HG03432 (cell line): ENCODE measurements around the gene MCM3AP.
"Not testable (repeated sequence)": the region's sequence is repeated elsewhere in the genome, so short reads cannot be mapped to it uniquely, and the experiment has no call there.

Experiments
- ATAC-seq: cut with Tn5 transposase; IDR thresholded peaks from one replicate; pipeline ENCODE4 v1.9.1; 2021; ENCODE audit warnings: mild to moderate bottlenecking, moderate library complexity; ENCODE audit not compliant: unreplicated experiment

The MCM3AP gene

DNA sequence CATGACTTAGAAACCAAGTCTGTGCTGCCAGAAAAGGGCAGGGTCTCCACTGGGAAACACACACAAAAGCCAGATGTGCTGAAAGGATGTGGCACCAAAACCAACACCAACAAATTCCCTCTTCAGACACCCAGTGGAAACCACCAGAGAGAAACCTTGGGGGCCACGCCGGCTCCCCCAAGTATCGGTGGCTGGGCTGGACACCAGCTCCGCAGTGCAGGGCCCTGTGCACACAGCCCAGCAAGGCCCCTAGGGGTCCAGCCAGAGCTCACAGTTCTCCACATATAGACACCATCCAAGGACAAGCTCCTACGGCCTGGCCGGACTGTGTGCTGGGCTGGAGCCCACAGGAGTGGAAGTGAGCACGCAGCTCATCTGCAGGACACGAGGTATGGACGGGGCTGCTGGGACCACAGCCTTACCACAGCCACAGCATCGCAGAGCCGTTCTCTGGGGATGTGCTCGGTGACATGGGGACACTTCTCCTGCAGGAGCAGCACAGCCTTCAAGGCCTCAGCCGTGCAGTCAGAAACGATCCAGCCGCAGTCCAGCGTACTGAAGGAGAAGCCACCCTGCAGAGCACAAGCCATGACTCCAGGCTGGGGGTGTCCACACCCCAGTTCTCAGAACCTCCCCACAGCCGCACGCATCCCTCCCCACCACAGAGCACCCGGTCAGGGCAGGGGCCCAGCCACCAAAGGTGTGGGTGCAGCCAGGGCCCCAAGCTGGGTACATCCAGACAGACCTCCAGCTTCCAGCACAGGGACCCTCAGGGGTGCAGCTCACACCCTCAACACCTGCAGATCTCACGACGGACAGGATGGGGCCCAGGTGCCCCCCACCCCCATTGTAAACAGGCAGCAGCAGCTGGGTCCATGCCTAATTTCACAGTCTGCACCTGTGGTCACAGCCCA is 78.1 kb downstream of the MCM3AP start:
- no peak for ATAC-seq

DNA sequence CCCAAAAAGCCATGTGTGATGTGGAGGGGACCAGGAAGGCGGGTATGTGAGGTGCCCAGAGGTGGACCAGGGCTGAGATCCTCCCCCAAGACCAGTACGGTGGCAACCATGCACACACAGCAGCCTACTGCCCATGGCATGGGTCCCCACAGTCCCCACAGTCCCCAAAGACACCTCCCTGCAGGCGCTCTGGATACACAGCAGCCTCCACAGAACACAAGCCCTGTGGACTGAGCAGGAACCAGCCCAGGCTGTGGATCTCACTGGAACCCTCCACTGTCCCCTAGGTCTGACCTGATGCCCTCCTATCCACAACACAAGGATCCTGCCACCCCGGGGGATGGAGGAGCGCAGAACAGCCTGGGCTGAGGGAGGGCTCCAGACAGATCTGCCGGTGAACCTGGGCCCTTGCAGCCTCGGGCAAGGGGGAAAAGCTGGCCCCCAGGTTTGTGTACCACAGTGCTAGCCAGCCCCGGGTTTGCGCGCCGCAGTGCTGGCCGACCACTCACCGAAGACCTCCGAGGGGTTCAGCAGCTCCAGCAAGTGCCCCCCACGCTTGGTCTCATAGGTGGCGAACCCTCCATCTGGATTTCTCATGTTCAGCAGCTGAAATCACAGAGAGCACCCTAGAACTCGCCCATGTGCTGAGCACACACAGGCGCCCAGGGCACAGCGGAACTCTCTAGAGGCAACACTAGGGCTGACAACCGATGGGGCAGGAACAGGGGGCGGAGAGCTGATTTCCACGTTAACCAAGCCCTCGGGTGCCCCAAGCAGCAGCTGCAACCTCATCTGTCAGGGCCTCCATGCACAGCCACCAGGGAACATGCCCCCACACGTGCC is 79.0 kb downstream of the MCM3AP start:
- no peak for ATAC-seq

GRCh38 chr21:46205766-46206162 is 79.6 kb downstream of the MCM3AP start:
- ATAC-seq = no peak

- ATAC-seq = no peak
These were observed 80.2 kb downstream of the MCM3AP start for GRCh38 chr21:46205166-46205565.

- no peak for ATAC-seq
These were observed 82.2 kb downstream of the MCM3AP start for GRCh38 chr21:46203203-46203600.

DNA sequence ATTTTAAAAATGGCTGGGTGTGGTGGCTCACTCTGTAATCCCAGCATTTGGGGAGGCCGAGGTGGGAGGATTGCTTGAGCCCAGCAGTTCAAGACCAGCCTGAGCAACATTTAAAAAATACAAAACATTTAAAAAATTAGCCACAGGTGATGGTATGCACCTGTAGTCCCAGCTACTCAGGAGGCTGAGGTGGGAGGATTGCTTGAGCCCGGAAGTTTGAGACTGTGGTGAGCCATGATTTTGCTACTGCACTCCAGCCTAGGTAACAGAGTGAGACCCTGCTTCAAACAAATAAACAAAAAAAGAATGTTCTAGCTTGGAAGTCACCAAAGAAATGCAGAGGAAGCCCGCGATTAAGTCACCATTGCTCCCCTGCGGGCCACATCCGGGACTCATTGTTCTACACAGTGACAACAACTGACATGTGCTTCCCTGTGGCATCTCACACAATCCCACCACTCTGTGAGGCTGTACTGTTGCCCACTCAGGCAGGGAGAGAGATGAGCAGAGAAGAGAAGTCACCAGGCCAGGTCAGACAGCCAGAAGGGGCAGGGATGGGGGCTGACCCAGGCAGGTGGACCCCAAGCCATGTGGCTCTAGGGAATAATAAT is 82.7 kb downstream of the MCM3AP start:
- ATAC-seq = no peak

GRCh38 chr21:46200877-46201803 is 84.3 kb downstream of the MCM3AP start:
- ATAC-seq = not testable (repeated sequence)

- no peak for ATAC-seq
These were observed 85.7 kb downstream of the MCM3AP start for GRCh38 chr21:46199436-46200373.

DNA sequence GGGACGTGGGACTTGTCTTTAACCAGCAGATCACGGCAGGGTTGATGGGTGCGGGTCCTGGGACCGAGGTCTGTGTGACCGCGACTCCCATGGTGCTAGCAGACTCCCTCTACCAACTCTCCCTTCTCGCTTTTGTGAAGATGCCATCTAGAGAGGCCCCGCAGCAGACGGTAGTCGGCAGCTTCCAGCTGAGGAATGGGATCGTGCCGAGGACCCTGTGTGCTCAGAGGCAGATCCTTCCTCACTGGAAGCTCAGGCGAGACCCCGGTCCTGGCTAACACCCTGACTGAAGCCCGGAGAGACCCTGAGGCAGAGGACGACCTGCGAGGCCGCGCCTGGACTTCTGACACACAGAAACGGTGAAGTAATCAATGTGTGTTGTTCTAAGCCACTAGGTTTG is 88.7 kb downstream of the MCM3AP start:
- no peak for ATAC-seq

- no peak for ATAC-seq
These were observed 89.7 kb downstream of the MCM3AP start for GRCh38 chr21:46195595-46196195.

GRCh38 chr21:46194374-46195334 is 90.8 kb downstream of the MCM3AP start:
- no peak for ATAC-seq

GRCh38 chr21:46193829-46194373 is 91.5 kb downstream of the MCM3AP start:
- no peak for ATAC-seq

- no peak for ATAC-seq
These were observed 93.5 kb downstream of the MCM3AP start for GRCh38 chr21:46191686-46192575.

DNA sequence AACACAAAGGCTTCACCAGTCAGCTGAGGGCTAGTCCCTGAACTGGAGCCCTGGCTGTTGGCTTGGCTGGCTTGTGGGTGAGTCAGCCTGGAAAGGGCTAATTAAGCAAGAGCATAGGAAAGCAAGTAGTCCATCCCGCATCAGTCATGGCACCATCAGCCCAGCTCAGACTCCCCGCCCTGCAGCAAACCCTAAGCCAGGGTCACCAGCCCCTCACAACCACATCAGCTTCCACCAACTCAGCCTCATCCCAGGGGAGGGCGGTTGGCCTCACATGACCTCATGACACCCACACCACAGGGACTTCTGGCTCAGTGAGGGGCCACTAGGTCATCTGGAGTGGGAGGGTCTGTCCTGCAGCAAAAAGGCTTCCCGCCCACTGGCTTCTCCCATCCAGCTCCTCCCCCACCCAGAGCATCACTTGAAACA is 94.1 kb downstream of the MCM3AP start:
- no peak for ATAC-seq

GRCh38 chr21:46190491-46191131 is 94.8 kb downstream of the MCM3AP start:
- no peak for ATAC-seq

DNA sequence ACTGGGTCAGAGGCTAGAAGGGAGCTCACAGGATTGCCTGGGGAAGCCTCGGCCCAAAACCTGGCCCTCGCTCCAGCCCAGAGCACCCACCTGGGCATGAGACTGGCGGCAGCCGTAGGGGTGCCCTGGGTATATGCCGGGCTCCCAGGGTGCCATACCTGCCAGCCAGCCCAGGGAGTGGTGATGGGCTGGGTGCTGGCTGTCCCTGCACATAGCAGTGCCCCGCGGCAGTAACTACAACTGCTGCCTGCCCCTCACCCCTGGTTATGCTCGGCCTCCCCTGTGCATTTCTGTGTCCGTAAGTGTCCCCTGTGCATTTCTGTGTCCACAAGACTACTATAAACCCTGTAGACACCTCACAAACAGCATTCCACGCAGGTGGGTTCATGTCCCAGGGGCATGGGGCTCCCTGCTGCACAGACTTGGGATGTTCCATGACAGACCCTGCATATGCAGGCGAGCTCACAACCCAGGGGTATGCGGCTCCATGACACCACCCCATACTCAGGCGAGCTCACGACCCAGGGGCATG is 95.4 kb downstream of the MCM3AP start:
- no peak for ATAC-seq
